H9 (cell line): ENCODE measurements around the gene CDKL1. TPM values are rescaled to one million over a fixed set of nuclear protein-coding genes. Genes with fewer than 3 reads are reported as not detected.

Experiments
- DNase-seq: peaks from one replicate; pipeline ENCODE4 v3.0.0-alpha.2; 2017
- H2AFZ ChIP-seq: one replicate; pipeline ENCODE4 v1.6.1; 2013; ENCODE audit warnings: mild to moderate bottlenecking, low read length, control low read depth, moderate library complexity
- H2AK5ac ChIP-seq: 2 replicates; pipeline ENCODE4 v1.6.1; 2013; ENCODE audit warnings: low read length, control low read depth, mixed read lengths; ENCODE audit not compliant: insufficient read length
- H2BK120ac ChIP-seq: one replicate; pipeline ENCODE4 v1.6.1; 2013; ENCODE audit warnings: low read depth, mild to moderate bottlenecking, low read length, control low read depth, inconsistent platforms; ENCODE audit not compliant: poor library complexity, severe bottlenecking
- H2BK12ac ChIP-seq: 2 replicates; pipeline ENCODE4 v1.6.1; 2013; ENCODE audit warnings: low read length, control low read depth, mixed read lengths, low read depth; ENCODE audit not compliant: insufficient read length
- H2BK15ac ChIP-seq: 2 replicates; pipeline ENCODE4 v1.6.1; 2013; ENCODE audit warnings: low read depth, low read length, control low read depth
- H2BK20ac ChIP-seq: one replicate; pipeline ENCODE4 v1.6.1; 2013; ENCODE audit warnings: low read depth, mild to moderate bottlenecking, low read length, control low read depth, inconsistent platforms; ENCODE audit not compliant: poor library complexity, severe bottlenecking
- H2BK5ac ChIP-seq: 2 replicates; pipeline ENCODE4 v1.6.1; 2013; ENCODE audit warnings: low read length, control low read depth, mixed read lengths; ENCODE audit not compliant: insufficient read length
- H3K14ac ChIP-seq: 2 replicates; pipeline ENCODE4 v1.6.1; 2013; ENCODE audit warnings: low read length, control low read depth; ENCODE audit not compliant: insufficient read depth
- H3K18ac ChIP-seq: 2 replicates; pipeline ENCODE4 v1.6.1; 2013; ENCODE audit warnings: low read depth, mild to moderate bottlenecking, mixed read lengths, low read length, control low read depth; ENCODE audit not compliant: insufficient read length
- H3K23ac ChIP-seq: 2 replicates; pipeline ENCODE4 v1.6.1; 2013; ENCODE audit warnings: low read length, control low read depth, mixed read lengths, low read depth; ENCODE audit not compliant: insufficient read length
- H3K23me2 ChIP-seq: 2 replicates; pipeline ENCODE4 v1.6.1; 2013; ENCODE audit warnings: low read depth, mild to moderate bottlenecking, mixed read lengths, low read length, control low read depth; ENCODE audit not compliant: insufficient read length, poor library complexity, severe bottlenecking
- H3K27ac ChIP-seq: 2 replicates; pipeline ENCODE4 v1.5.1; 2013; ENCODE audit warnings: low read length, control low read depth, mixed read lengths, low read depth; ENCODE audit not compliant: insufficient read length
- H3K27me3 ChIP-seq: 2 replicates; pipeline ENCODE4 v1.6.1; 2013; ENCODE audit warnings: low read length, control low read depth, inconsistent platforms; ENCODE audit not compliant: insufficient read depth
- H3K4ac ChIP-seq: 2 replicates; pipeline ENCODE4 v1.6.1; 2013; ENCODE audit warnings: low read depth, mild to moderate bottlenecking, control low read depth, inconsistent platforms, low read length, moderate library complexity
- H3K4me1 ChIP-seq: 2 replicates; pipeline ENCODE4 v1.6.1; 2013; ENCODE audit warnings: low read length, control low read depth, inconsistent platforms; ENCODE audit not compliant: insufficient read depth
- H3K4me2 ChIP-seq: 2 replicates; pipeline ENCODE4 v1.6.1; 2013; ENCODE audit warnings: low read length, control low read depth, mixed read lengths; ENCODE audit not compliant: insufficient read length, insufficient read depth
- H3K56ac ChIP-seq: 2 replicates; pipeline ENCODE4 v1.6.1; 2013; ENCODE audit warnings: low read depth, mild to moderate bottlenecking, mixed read lengths, low read length, control low read depth; ENCODE audit not compliant: insufficient read length
- H3K79me1 ChIP-seq: 2 replicates; pipeline ENCODE4 v1.6.1; 2013; ENCODE audit warnings: low read depth, mild to moderate bottlenecking, moderate library complexity, low read length, control low read depth, inconsistent platforms; ENCODE audit not compliant: insufficient read depth, poor library complexity, severe bottlenecking
- H3K79me2 ChIP-seq: 2 replicates; pipeline ENCODE4 v1.6.1; 2013; ENCODE audit warnings: low read length, control low read depth, inconsistent platforms; ENCODE audit not compliant: insufficient read depth
- H3K9ac ChIP-seq: 2 replicates; pipeline ENCODE4 v1.6.1; 2013; ENCODE audit warnings: low read length, control low read depth, mixed read lengths; ENCODE audit not compliant: insufficient read length; ENCODE audit errors: extremely low read depth
- H3K9me3 ChIP-seq: one replicate; pipeline ENCODE4 v1.6.1; 2013; ENCODE audit warnings: low read depth, low read length, inconsistent platforms; ENCODE audit not compliant: control insufficient read depth
- H3T11ph ChIP-seq: one replicate; pipeline ENCODE4 v1.6.1; 2013; ENCODE audit warnings: mild to moderate bottlenecking, low read length, control low read depth, inconsistent platforms
- H4K20me1 ChIP-seq: one replicate; pipeline ENCODE4 v1.6.1; 2013; ENCODE audit not compliant: control insufficient read depth, insufficient read length, insufficient read depth
- H4K5ac ChIP-seq: 2 replicates; pipeline ENCODE4 v1.6.1; 2013; ENCODE audit warnings: low read depth, mild to moderate bottlenecking, mixed read lengths, low read length, control low read depth; ENCODE audit not compliant: insufficient read length
- H4K8ac ChIP-seq: replicated peaks from 2 replicates; pipeline ENCODE4 v1.6.1; 2013; ENCODE audit warnings: low read length, control low read depth, mixed read lengths, low read depth; ENCODE audit not compliant: insufficient read length
- H4K91ac ChIP-seq: 2 replicates; pipeline ENCODE4 v1.6.1; 2013; ENCODE audit warnings: low read depth, mild to moderate bottlenecking, moderate library complexity, mixed read lengths, low read length, control low read depth; ENCODE audit not compliant: insufficient read length
- H3K27ac Mint-ChIP-seq, 3 experiments: 2 replicates in 2 of 3; 3 replicates in 1 of 3; pipeline ENCODE4 v1.8.0; 2020 to 2021; ENCODE audit warnings: mixed read lengths in 3 of 3, mild to moderate bottlenecking in 1 of 3, moderate library complexity in 1 of 3
- H3K27me3 Mint-ChIP-seq: 2 replicates; pipeline ENCODE4 v1.8.0; 2021; ENCODE audit warnings: low read depth, mild to moderate bottlenecking, moderate library complexity, mixed read lengths
- H3K36me3 Mint-ChIP-seq, 3 experiments: 2 replicates in 2 of 3; 3 replicates in 1 of 3; pipeline ENCODE4 v1.8.0; 2020 to 2021; ENCODE audit warnings: low read depth in 3 of 3, mixed read lengths in 3 of 3; ENCODE audit not compliant: insufficient read depth in 1 of 3
- H3K4me1 Mint-ChIP-seq, 2 experiments: 2 replicates each; pipeline ENCODE4 v1.8.0; 2020; ENCODE audit warnings: mixed read lengths in 2 of 2
- H3K4me3 Mint-ChIP-seq, 2 experiments: 2 replicates in 1 of 2; 3 replicates in 1 of 2; pipeline ENCODE4 v1.8.0; 2020 to 2021; ENCODE audit warnings: mild to moderate bottlenecking in 2 of 2, mixed read lengths in 2 of 2, moderate library complexity in 1 of 2
- H3K9me3 Mint-ChIP-seq, 2 experiments: 2 replicates in 1 of 2; 3 replicates in 1 of 2; pipeline ENCODE4 v1.8.0; 2020; ENCODE audit warnings: mild to moderate bottlenecking in 2 of 2, mixed read lengths in 2 of 2, moderate library complexity in 1 of 2
- WGBS: extraction: QIAGEN DNeasy Blood & Tissue Kit; methylation state at CpG from one replicate; pipeline ENCODE4 v1.1.7; 2013; ENCODE audit warnings: missing lambda C conversion rate, low lambda C conversion rate, mixed read lengths; ENCODE audit not compliant: insufficient read length; ENCODE audit errors: extremely low coverage; 5-methylcytosine and 5-hydroxymethylcytosine counted together
- total RNA-seq: library from RNA; stranded (reverse); gene quantifications from 2 replicates; pipeline ENCODE4 v1.2.1, GENCODE V29; 2021
- TF ChIP-seq, protein P1 (sequence below): fragments of 200-600 bp; sonication (generic); conservative IDR thresholded peaks from 3 replicates; pipeline ENCODE4 v1.8.0; 2021; ENCODE audit warnings: antibody characterized with exemption, mild to moderate bottlenecking

Gene CDKL1
- total RNA-seq, 1 experiment from 2014 or later: 0.72 TPM

DNA sequence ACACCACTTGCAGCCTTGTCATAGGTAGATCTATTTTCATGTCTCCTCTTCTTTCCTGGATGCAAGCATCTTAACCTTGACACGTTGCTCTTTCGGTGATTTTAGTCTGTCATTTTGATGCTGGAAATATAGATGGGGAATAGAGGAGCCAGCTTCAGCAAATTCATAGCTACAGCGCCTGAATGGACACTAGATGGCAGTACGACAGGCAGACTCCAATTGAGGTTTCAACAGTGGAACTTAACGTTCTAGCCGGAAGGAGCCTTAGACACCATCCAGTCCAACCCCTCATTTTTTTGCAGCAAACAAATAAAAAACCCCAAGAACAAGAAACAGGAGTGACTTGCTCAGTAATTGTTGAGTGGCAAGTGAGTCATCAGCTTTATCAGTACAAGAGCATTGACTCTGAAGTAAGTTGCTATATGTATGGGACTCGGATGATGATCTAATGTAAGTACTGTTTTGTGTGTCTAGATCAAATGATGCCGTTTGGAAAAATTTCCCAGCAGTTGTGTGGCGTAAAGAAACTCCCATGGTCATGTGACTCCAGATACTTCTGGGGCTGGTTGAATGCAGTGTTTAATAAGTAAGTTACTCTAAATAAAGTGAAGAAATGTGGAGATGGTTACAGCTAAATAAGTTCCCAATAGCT lies 75.5 kb downstream of the CDKL1 start:
- Histone ChIP-seq H3K14ac (no peak overlapping the region), H3K4me1 (no peaks in the 10 kb centered on the region), H2AFZ (no peak overlapping the region), H3K4ac (no peak overlapping the region), H3K18ac (no peak overlapping the region), H3K79me2 (no peaks in the 10 kb centered on the region), H3T11ph (no peak overlapping the region), H3K4me2 (no peak overlapping the region), H2BK12ac (no peak overlapping the region), H4K5ac (no peak overlapping the region), H3K9me3 (no peaks in the 10 kb centered on the region), H2BK5ac (no peak overlapping the region), H3K27me3 (no peaks in the 10 kb centered on the region), H3K23me2 (no peaks in the 10 kb centered on the region), H3K56ac (no peak overlapping the region), H2BK15ac (no peak overlapping the region), H2BK120ac (no peak overlapping the region), H4K20me1 (no peaks in the 10 kb centered on the region), H3K27ac (no peak overlapping the region), H3K23ac (no peak overlapping the region), H3K9ac (no peak overlapping the region), H2BK20ac (no peak overlapping the region), H4K91ac (no peak overlapping the region), H4K8ac (no peak overlapping the region), H3K79me1 (no peaks in the 10 kb centered on the region), H2AK5ac (no peak overlapping the region)
- WGBS: no CpG with 5 or more reads among the region's 9 CpGs
- Mint-ChIP-seq H3K4me1 (peaks cover 3% of the 10 kb centered on the region in 2 experiments; a peak in 2 of 4 replicates), H3K27ac (no peak overlapping the region), H3K27me3 (no peaks in the 10 kb centered on the region), H3K36me3 (peaks cover 11 to 26% (median 26%) of the 10 kb centered on the region in 3 experiments), H3K9me3 (peaks cover 0 to 4% of the 10 kb centered on the region in 2 experiments; a peak in 1 of 5 replicates), H3K4me3 (no peak overlapping the region)
- DNase-seq: peak; percentile 50
- TF ChIP-seq, protein P1, sequence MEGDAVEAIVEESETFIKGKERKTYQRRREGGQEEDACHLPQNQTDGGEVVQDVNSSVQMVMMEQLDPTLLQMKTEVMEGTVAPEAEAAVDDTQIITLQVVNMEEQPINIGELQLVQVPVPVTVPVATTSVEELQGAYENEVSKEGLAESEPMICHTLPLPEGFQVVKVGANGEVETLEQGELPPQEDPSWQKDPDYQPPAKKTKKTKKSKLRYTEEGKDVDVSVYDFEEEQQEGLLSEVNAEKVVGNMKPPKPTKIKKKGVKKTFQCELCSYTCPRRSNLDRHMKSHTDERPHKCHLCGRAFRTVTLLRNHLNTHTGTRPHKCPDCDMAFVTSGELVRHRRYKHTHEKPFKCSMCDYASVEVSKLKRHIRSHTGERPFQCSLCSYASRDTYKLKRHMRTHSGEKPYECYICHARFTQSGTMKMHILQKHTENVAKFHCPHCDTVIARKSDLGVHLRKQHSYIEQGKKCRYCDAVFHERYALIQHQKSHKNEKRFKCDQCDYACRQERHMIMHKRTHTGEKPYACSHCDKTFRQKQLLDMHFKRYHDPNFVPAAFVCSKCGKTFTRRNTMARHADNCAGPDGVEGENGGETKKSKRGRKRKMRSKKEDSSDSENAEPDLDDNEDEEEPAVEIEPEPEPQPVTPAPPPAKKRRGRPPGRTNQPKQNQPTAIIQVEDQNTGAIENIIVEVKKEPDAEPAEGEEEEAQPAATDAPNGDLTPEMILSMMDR: peak; percentile 88
